ENCODE measurements around the gene GNAS. TPM values are rescaled to one million over a fixed set of nuclear protein-coding genes. Genes with fewer than 3 reads are reported as not detected.
"Not testable (repeated sequence)": the region's sequence is repeated elsewhere in the genome, so short reads cannot be mapped to it uniquely, and the experiment has no call there.

Gene GNAS
- total RNA-seq, 2 donors from 2014 or later: 755 to 1,096 TPM

GRCh38 chr20:58926802-58927489 lies 74.4 kb downstream of the GNAS start:
- ATAC-seq: no peak
- no peaks in the 10 kb centered on the region for H3K4me1 Mint-ChIP-seq
- H3K9me3 ChIP-seq (ENCODE audit: control insufficient read depth, low read length, poor library complexity, severe bottlenecking): no peaks in the 10 kb centered on the region
- peaks cover 35% of the 10 kb centered on the region for H3K27me3 Mint-ChIP-seq
- no peak overlapping the region for H3K4me3 Mint-ChIP-seq
- no peak for DNase-seq
- H3K36me3 Mint-ChIP-seq (ENCODE audit: low read depth): peaks cover 5% of the 10 kb centered on the region
- H3K27ac Mint-ChIP-seq: no peak overlapping the region

GRCh38 chr20:58927490-58928061 lies 75.1 kb downstream of the GNAS start:
- no peak for ATAC-seq
- Mint-ChIP-seq H3K4me1 (no peaks in the 10 kb centered on the region), H3K27ac (peak overlapping the region; percentile 19), H3K27me3 (peaks cover 41% of the 10 kb centered on the region), H3K4me3 (no peak overlapping the region), H3K36me3 (ENCODE audit: low read depth) (peaks cover 5% of the 10 kb centered on the region)
- no peaks in the 10 kb centered on the region for H3K9me3 ChIP-seq (ENCODE audit: control insufficient read depth, low read length, poor library complexity, severe bottlenecking)
- no peak for DNase-seq

- no peak for DNase-seq
- H3K36me3 Mint-ChIP-seq (ENCODE audit: low read depth): peaks cover 7% of the 10 kb centered on the region
- peaks cover 58% of the 10 kb centered on the region for H3K27me3 Mint-ChIP-seq
- no peak overlapping the region for H3K27ac Mint-ChIP-seq
- no peaks in the 10 kb centered on the region for H3K9me3 ChIP-seq (ENCODE audit: control insufficient read depth, low read length, poor library complexity, severe bottlenecking)
- no peaks in the 10 kb centered on the region for H3K4me1 Mint-ChIP-seq
- no peak overlapping the region for H3K4me3 Mint-ChIP-seq
- ATAC-seq: no peak
These were observed 78.0 kb downstream of the GNAS start for GRCh38 chr20:58930496-58930895.

GRCh38 chr20:58932170-58932569 lies 79.7 kb downstream of the GNAS start:
- Mint-ChIP-seq H3K27me3 (peaks cover 58% of the 10 kb centered on the region), H3K4me3 (no peak overlapping the region), H3K36me3 (ENCODE audit: low read depth) (peaks cover 7% of the 10 kb centered on the region), H3K27ac (no peak overlapping the region), H3K4me1 (no peaks in the 10 kb centered on the region)
- DNase-seq: no peak
- no peaks in the 10 kb centered on the region for H3K9me3 ChIP-seq (ENCODE audit: control insufficient read depth, low read length, poor library complexity, severe bottlenecking)
- no peak for ATAC-seq

GRCh38 chr20:58938078-58938477 lies 85.6 kb downstream of the GNAS start:
- ATAC-seq: no peak
- H3K27ac Mint-ChIP-seq: no peak overlapping the region
- H3K27me3 Mint-ChIP-seq: peaks cover 41% of the 10 kb centered on the region

GRCh38 chr20:58938541-58938940 lies 86.0 kb downstream of the GNAS start:
- H3K27me3 Mint-ChIP-seq: peaks cover 38% of the 10 kb centered on the region
- H3K9me3 ChIP-seq (ENCODE audit: control insufficient read depth, low read length, poor library complexity, severe bottlenecking): no peaks in the 10 kb centered on the region
- peaks cover 3% of the 10 kb centered on the region for H3K36me3 Mint-ChIP-seq (ENCODE audit: low read depth)
- no peaks in the 10 kb centered on the region for H3K4me1 Mint-ChIP-seq
- ATAC-seq (no peak), DNase-seq (no peak)
- no peak overlapping the region for H3K27ac Mint-ChIP-seq
- H3K4me3 Mint-ChIP-seq: no peak overlapping the region

More at GRCh38 chr20:58938078-58938477, 85.6 kb downstream of the GNAS start:
- H3K4me1 Mint-ChIP-seq: no peaks in the 10 kb centered on the region
- H3K36me3 Mint-ChIP-seq (ENCODE audit: low read depth): peaks cover 3% of the 10 kb centered on the region
- H3K4me3 Mint-ChIP-seq: no peak overlapping the region
- no peaks in the 10 kb centered on the region for H3K9me3 ChIP-seq (ENCODE audit: control insufficient read depth, low read length, poor library complexity, severe bottlenecking)
- no peak for DNase-seq

- H3K4me3 Mint-ChIP-seq: no peak overlapping the region
- no peaks in the 10 kb centered on the region for H3K9me3 ChIP-seq (ENCODE audit: control insufficient read depth, low read length, poor library complexity, severe bottlenecking)
- H3K27ac Mint-ChIP-seq: no peak overlapping the region
- ATAC-seq (no peak), DNase-seq (no peak)
- peaks cover 32% of the 10 kb centered on the region for H3K27me3 Mint-ChIP-seq
- no peaks in the 10 kb centered on the region for H3K36me3 Mint-ChIP-seq (ENCODE audit: low read depth)
- H3K4me1 Mint-ChIP-seq: no peaks in the 10 kb centered on the region
These were observed 89.0 kb downstream of the GNAS start for GRCh38 chr20:58941471-58941870.

- no peaks in the 10 kb centered on the region for H3K4me1 Mint-ChIP-seq
- no peaks in the 10 kb centered on the region for H3K36me3 Mint-ChIP-seq (ENCODE audit: low read depth)
- H3K4me3 Mint-ChIP-seq: no peak overlapping the region
- no peak for ATAC-seq
- H3K27me3 Mint-ChIP-seq: peaks cover 27% of the 10 kb centered on the region
- no peaks in the 10 kb centered on the region for H3K9me3 ChIP-seq (ENCODE audit: control insufficient read depth, low read length, poor library complexity, severe bottlenecking)
- no peak overlapping the region for H3K27ac Mint-ChIP-seq
- no peak for DNase-seq
These were observed 90.0 kb downstream of the GNAS start for GRCh38 chr20:58942549-58942948.

GRCh38 chr20:58944610-58945009 lies 92.1 kb downstream of the GNAS start:
- H3K36me3 Mint-ChIP-seq (ENCODE audit: low read depth): no peaks in the 10 kb centered on the region
- peaks cover 27% of the 10 kb centered on the region for H3K27me3 Mint-ChIP-seq
- H3K4me3 Mint-ChIP-seq: no peak overlapping the region
- no peaks in the 10 kb centered on the region for H3K9me3 ChIP-seq (ENCODE audit: control insufficient read depth, low read length, poor library complexity, severe bottlenecking)
- no peak overlapping the region for H3K27ac Mint-ChIP-seq
- H3K4me1 Mint-ChIP-seq: no peaks in the 10 kb centered on the region
- no peak for DNase-seq
- no peak for ATAC-seq

- Mint-ChIP-seq H3K27me3 (peaks cover 22% of the 10 kb centered on the region), H3K36me3 (ENCODE audit: low read depth) (peaks cover 2% of the 10 kb centered on the region), H3K4me3 (no peak overlapping the region), H3K4me1 (no peaks in the 10 kb centered on the region), H3K27ac (no peak overlapping the region)
- H3K9me3 ChIP-seq (ENCODE audit: control insufficient read depth, low read length, poor library complexity, severe bottlenecking): no peaks in the 10 kb centered on the region
- DNase-seq: no peak
- no peak for ATAC-seq
These were observed 93.6 kb downstream of the GNAS start for GRCh38 chr20:58945965-58946631.

- not testable (repeated sequence) for H3K4me1 Mint-ChIP-seq; H3K27ac Mint-ChIP-seq; DNase-seq; H3K36me3 Mint-ChIP-seq (ENCODE audit: low read depth); H3K9me3 ChIP-seq (ENCODE audit: control insufficient read depth, low read length, poor library complexity, severe bottlenecking); H3K4me3 Mint-ChIP-seq; ATAC-seq
- H3K27me3 Mint-ChIP-seq: peaks cover 18% of the 10 kb centered on the region
These were observed 95.4 kb downstream of the GNAS start for GRCh38 chr20:58947797-58948388.

- no peak overlapping the region for H3K4me3 Mint-ChIP-seq
- DNase-seq (no peak), ATAC-seq (no peak)
- H3K4me1 Mint-ChIP-seq: no peaks in the 10 kb centered on the region
- H3K9me3 ChIP-seq (ENCODE audit: control insufficient read depth, low read length, poor library complexity, severe bottlenecking): no peaks in the 10 kb centered on the region
- peaks cover 12% of the 10 kb centered on the region for H3K27me3 Mint-ChIP-seq
- H3K27ac Mint-ChIP-seq: no peak overlapping the region
- H3K36me3 Mint-ChIP-seq (ENCODE audit: low read depth): peaks cover 4% of the 10 kb centered on the region
These were observed 98.1 kb downstream of the GNAS start for GRCh38 chr20:58950603-58951002.

GRCh38 chr20:58953050-58953449 lies 100.5 kb downstream of the GNAS start:
- Mint-ChIP-seq H3K4me3 (no peak overlapping the region), H3K4me1 (no peaks in the 10 kb centered on the region), H3K36me3 (ENCODE audit: low read depth) (peaks cover 4% of the 10 kb centered on the region), H3K27ac (no peak overlapping the region), H3K27me3 (peaks cover 7% of the 10 kb centered on the region)
- ATAC-seq: no peak
- H3K9me3 ChIP-seq (ENCODE audit: control insufficient read depth, low read length, poor library complexity, severe bottlenecking): no peaks in the 10 kb centered on the region
- no peak for DNase-seq

All from T-helper 17 cell (primary cell).